GM19452 (cell line): ENCODE results near the gene RPL15.
"Not testable (repeated sequence)": the region's sequence is repeated elsewhere in the genome, so short reads cannot be mapped to it uniquely, and the experiment has no call there.

Experiments
- ATAC-seq: cut with Tn5 transposase; IDR thresholded peaks from one replicate; pipeline ENCODE4 v1.9.1; 2021; ENCODE audit not compliant: unreplicated experiment

The RPL15 gene

GRCh38 chr3:23916886-23917678 is at the start of gene RPL15, which contains the start of gene NKIRAS1:
Gene RPL15, plus strand, starts transcription at chr3:23917132. Its CDS starts 728 bp downstream, at chr3:23917860.
Gene NKIRAS1, minus strand, starts transcription at chr3:23916990. Its CDS starts 6,086 bp downstream, at chr3:23910904.
- ATAC-seq = peak; percentile 97

GRCh38 chr3:23867400-23867799 is 49.5 kb upstream of the RPL15 start:
- no peak for ATAC-seq

GRCh38 chr3:23867838-23868237 is 49.1 kb upstream of the RPL15 start:
- ATAC-seq = no peak

- ATAC-seq = no peak
These were observed 46.8 kb upstream of the RPL15 start for GRCh38 chr3:23869977-23870662.

GRCh38 chr3:23870663-23871043 is 46.3 kb upstream of the RPL15 start:
- ATAC-seq = not testable (repeated sequence)

GRCh38 chr3:23871361-23871760 is 45.6 kb upstream of the RPL15 start:
- not testable (repeated sequence) for ATAC-seq

GRCh38 chr3:23872330-23872729 is 44.6 kb upstream of the RPL15 start:
- no peak for ATAC-seq

GRCh38 chr3:23873941-23874340 is 43.0 kb upstream of the RPL15 start:
- ATAC-seq = no peak

GRCh38 chr3:23874359-23875112 is 42.4 kb upstream of the RPL15 start:
- ATAC-seq = no peak

GRCh38 chr3:23875113-23875725 is 41.7 kb upstream of the RPL15 start:
- ATAC-seq = no peak

- no peak for ATAC-seq
These were observed 40.0 kb upstream of the RPL15 start for GRCh38 chr3:23876923-23877322.

GRCh38 chr3:23877329-23877980 is 39.5 kb upstream of the RPL15 start:
- ATAC-seq = no peak

GRCh38 chr3:23879485-23879884 is 37.4 kb upstream of the RPL15 start:
- ATAC-seq = no peak

GRCh38 chr3:23880703-23881339 is 36.1 kb upstream of the RPL15 start:
- ATAC-seq = no peak

- ATAC-seq = not testable (repeated sequence)
These were observed 34.9 kb upstream of the RPL15 start for GRCh38 chr3:23881993-23882392.

- no peak for ATAC-seq
These were observed 34.4 kb upstream of the RPL15 start for GRCh38 chr3:23882487-23882918.

GRCh38 chr3:23884481-23884880 is 32.5 kb upstream of the RPL15 start:
- no peak for ATAC-seq

GRCh38 chr3:23885210-23885609 is 31.7 kb upstream of the RPL15 start:
- no peak for ATAC-seq

- no peak for ATAC-seq
These were observed 30.6 kb upstream of the RPL15 start for GRCh38 chr3:23886311-23886710.

- no peak for ATAC-seq
These were observed 28.2 kb upstream of the RPL15 start for GRCh38 chr3:23888617-23889228.
